ENCODE results near the gene INHBB. TPM values are rescaled to one million over a fixed set of nuclear protein-coding genes. Genes with fewer than 3 reads are reported as not detected.

INHBB gene
- total RNA-seq, 1 experiment from 2014 or later: not detected

DNA sequence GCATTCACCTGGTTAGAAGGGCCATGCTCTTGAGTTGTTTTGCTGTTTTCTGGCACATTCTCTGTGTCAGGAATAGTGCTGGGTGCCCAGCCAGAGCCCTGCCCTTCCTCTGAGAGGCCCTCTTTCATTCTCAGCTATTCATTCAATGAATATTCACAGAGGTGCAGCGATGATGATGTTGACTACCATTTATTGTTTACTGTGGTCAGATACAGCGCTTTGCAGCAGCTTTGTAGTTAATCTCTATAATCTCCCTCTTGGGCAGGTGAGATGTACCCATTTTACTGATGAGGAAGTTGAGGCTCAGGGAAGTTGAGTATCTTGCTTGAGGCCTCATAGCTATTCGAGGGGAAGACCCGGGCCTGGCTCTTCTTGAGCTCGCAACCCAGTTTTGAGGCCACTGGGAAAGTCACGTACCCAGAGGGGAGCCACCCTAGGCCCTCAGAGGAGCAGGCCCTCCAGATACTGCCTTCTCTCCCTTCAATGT, 9.9 kb downstream of the INHBB start:
- CTCF ChIA-PET: no interaction called here
- Mint-ChIP-seq H3K9me3 (ENCODE audit: low read depth, unreplicated experiment) (no peaks in the 10 kb centered on the region), H3K4me1 (ENCODE audit: low read depth, unreplicated experiment) (no peaks in the 10 kb centered on the region), H3K4me3 (ENCODE audit: low read depth, unreplicated experiment) (no peak overlapping the region), H3K27ac (ENCODE audit: unreplicated experiment) (no peak overlapping the region), H3K36me3 (ENCODE audit: insufficient read depth, unreplicated experiment) (no peaks in the 10 kb centered on the region), H3K27me3 (ENCODE audit: unreplicated experiment) (peaks cover 68% of the 10 kb centered on the region)
- TF ChIP-seq, protein P1, sequence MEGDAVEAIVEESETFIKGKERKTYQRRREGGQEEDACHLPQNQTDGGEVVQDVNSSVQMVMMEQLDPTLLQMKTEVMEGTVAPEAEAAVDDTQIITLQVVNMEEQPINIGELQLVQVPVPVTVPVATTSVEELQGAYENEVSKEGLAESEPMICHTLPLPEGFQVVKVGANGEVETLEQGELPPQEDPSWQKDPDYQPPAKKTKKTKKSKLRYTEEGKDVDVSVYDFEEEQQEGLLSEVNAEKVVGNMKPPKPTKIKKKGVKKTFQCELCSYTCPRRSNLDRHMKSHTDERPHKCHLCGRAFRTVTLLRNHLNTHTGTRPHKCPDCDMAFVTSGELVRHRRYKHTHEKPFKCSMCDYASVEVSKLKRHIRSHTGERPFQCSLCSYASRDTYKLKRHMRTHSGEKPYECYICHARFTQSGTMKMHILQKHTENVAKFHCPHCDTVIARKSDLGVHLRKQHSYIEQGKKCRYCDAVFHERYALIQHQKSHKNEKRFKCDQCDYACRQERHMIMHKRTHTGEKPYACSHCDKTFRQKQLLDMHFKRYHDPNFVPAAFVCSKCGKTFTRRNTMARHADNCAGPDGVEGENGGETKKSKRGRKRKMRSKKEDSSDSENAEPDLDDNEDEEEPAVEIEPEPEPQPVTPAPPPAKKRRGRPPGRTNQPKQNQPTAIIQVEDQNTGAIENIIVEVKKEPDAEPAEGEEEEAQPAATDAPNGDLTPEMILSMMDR (IDR thresholded peaks at IDR 0.05; ENCODE audit: unreplicated experiment): no peak
- no TSS peak for BruUV-seq (replicated peaks)
- intact Hi-C loops (cut with micrococcal nuclease; ENCODE audit: unreplicated experiment): no loop called here
- DNase-seq: no peak

DNA sequence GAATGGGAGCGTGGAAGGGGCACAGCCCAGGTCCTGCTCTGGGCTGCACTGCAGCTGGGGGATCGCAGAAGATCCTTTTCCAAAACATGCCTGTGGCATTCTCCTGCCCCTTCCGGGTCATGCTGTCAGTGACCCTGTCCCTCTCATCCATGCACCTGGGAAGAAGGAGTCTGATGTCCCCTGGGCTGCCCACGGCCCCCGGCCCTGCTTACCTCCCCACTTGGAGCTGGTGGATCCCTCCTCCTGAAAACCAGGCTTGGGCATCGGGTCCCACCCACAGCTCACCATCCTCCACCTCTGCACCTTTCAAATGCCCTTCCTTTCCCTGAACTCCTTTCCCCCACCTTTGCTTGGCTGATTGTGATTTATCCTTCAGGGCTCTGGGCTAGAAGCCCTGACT, 11.8 kb downstream of the INHBB start:
- Mint-ChIP-seq H3K9me3 (ENCODE audit: low read depth, unreplicated experiment) (no peaks in the 10 kb centered on the region), H3K4me1 (ENCODE audit: low read depth, unreplicated experiment) (no peaks in the 10 kb centered on the region), H3K27ac (ENCODE audit: unreplicated experiment) (no peak overlapping the region), H3K4me3 (ENCODE audit: low read depth, unreplicated experiment) (no peak overlapping the region), H3K36me3 (ENCODE audit: insufficient read depth, unreplicated experiment) (no peaks in the 10 kb centered on the region), H3K27me3 (ENCODE audit: unreplicated experiment) (peaks cover 82% of the 10 kb centered on the region)
- intact Hi-C loops (cut with micrococcal nuclease; ENCODE audit: unreplicated experiment): no loop called here
- CTCF ChIA-PET: no interaction called here
- DNase-seq: no peak
- TF ChIP-seq, protein P1 (IDR thresholded peaks at IDR 0.05; ENCODE audit: unreplicated experiment): no peak
- no TSS peak for BruUV-seq (replicated peaks)

GRCh38 chr2:120358734-120359465, 13.0 kb downstream of the INHBB start:
- Mint-ChIP-seq H3K27me3 (ENCODE audit: unreplicated experiment) (peaks cover 88% of the 10 kb centered on the region), H3K36me3 (ENCODE audit: insufficient read depth, unreplicated experiment) (no peaks in the 10 kb centered on the region), H3K9me3 (ENCODE audit: low read depth, unreplicated experiment) (no peaks in the 10 kb centered on the region), H3K4me1 (ENCODE audit: low read depth, unreplicated experiment) (no peaks in the 10 kb centered on the region), H3K4me3 (ENCODE audit: low read depth, unreplicated experiment) (no peak overlapping the region), H3K27ac (ENCODE audit: unreplicated experiment) (no peak overlapping the region)
- no peak for DNase-seq
- CTCF ChIA-PET: no interaction called here
- TF ChIP-seq, protein P1 (IDR thresholded peaks at IDR 0.05; ENCODE audit: unreplicated experiment): no peak
- no TSS peak for BruUV-seq (replicated peaks)
- intact Hi-C loops (cut with micrococcal nuclease; ENCODE audit: unreplicated experiment): no loop called here

DNA sequence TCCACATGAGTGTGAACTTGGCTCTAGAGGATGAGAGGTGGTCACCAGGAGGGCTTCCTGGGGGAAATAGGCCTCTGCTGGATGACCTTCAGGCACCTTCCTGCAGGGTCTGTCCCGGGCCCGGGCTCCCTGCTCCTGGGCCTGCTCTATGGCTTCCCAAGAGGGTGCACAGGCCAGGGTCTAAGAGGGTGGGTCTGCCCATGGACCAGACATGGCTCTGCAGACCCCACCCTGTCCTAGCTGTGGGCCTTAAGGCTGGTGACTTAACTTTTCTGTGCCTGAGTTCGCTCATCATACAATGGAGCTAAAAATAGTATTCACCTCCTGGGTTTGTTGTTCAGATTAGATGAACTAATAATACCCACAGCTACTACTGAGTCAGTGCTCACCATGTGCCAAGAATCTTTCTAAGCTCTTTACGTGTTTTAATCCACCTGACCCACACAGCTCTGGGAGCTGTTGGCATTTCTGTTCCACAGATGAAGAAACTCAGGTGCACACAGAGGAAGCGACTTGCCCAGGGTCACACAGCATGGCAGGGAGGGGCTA, 14.4 kb downstream of the INHBB start:
- Mint-ChIP-seq H3K36me3 (ENCODE audit: insufficient read depth, unreplicated experiment) (no peaks in the 10 kb centered on the region), H3K4me3 (ENCODE audit: low read depth, unreplicated experiment) (no peak overlapping the region), H3K9me3 (ENCODE audit: low read depth, unreplicated experiment) (no peaks in the 10 kb centered on the region), H3K27me3 (ENCODE audit: unreplicated experiment) (peaks cover 88% of the 10 kb centered on the region), H3K27ac (ENCODE audit: unreplicated experiment) (no peak overlapping the region), H3K4me1 (ENCODE audit: low read depth, unreplicated experiment) (no peaks in the 10 kb centered on the region)
- CTCF ChIA-PET: no interaction called here
- intact Hi-C loops (cut with micrococcal nuclease; ENCODE audit: unreplicated experiment): no loop called here
- TF ChIP-seq, protein P1 (IDR thresholded peaks at IDR 0.05; ENCODE audit: unreplicated experiment): no peak
- BruUV-seq (replicated peaks): no TSS peak
- no peak for DNase-seq

Measured in Calu3 (cell line).